ENCODE measurements around the gene CNPY4.

- TF ChIP-seq EZH2 (IDR thresholded peaks at IDR 0.05; ENCODE audit: insufficient read depth, poor library complexity, severe bottlenecking) (no peak), EZH2phosphoT487 (IDR thresholded peaks at IDR 0.05; ENCODE audit: insufficient read depth, low read depth) (no peak)
Measured at GRCh38 chr7:100119970-100120732, 717 bp downstream of the CNPY4 start.
